HepG2 (cell line): Measurements from ENCODE around the gene KPNB1. TPM values are rescaled to one million over a fixed set of nuclear protein-coding genes. Genes with fewer than 3 reads are reported as not detected.
A peak's percentile ranks its signal among the peaks of the same experiment; 100 is the strongest.

Experiments
- ATAC-seq: fragments of 200-7000 bp; cut with Tn5 transposase; 3 replicates; pipeline ENCODE4 v1.9.1; 2020; ENCODE audit warnings: mild to moderate bottlenecking, moderate library complexity
- BruUV-seq: library from RNA; stranded (reverse); fragments of 400-500 nt; replicated peaks from 2 replicates; lab custom pipeline; 2021; lab: Mats Ljungman, UMichigan
- CTCF ChIA-PET: fragments of 300-600 bp; formaldehyde crosslinking; extraction: SDS; loops from one replicate; lab custom pipeline; 2021; ENCODE audit warnings: low total read pairs, inconsistent platforms, low intra/inter-chr PET ratio; lab: Yijun Ruan, JAX
- POLR2A ChIA-PET: fragments of 350-600 bp; sonication (Branson Sonifier 250); formaldehyde crosslinking; loops from one replicate; lab custom pipeline; 2020; ENCODE audit warnings: antibody characterized with exemption, inconsistent platforms; lab: Yijun Ruan, JAX
- DNase-seq: peaks from one replicate; pipeline ENCODE4 v3.0.0-alpha.2; 2015; ENCODE audit warnings: low spot score
- FAIRE-seq: peaks from 3 replicates; lab custom pipeline; 2011; peaks lifted over from hg19 to GRCh38; lab: Jason Lieb, UNC
- H2AFZ ChIP-seq: one replicate; pipeline ENCODE4 v1.6.1; 2011; ENCODE audit warnings: low read length, inconsistent platforms
- H3K27ac ChIP-seq: fragments of 300-600 bp; 3 replicates; pipeline ENCODE4 v1.8.0; 2011; ENCODE audit warnings: mixed run types, mild to moderate bottlenecking, mixed read lengths, low read length, inconsistent platforms; ENCODE audit not compliant: insufficient read depth; ENCODE audit errors: extremely low read length
- H3K27me3 ChIP-seq, 2 experiments: fragments of 200-600 bp in 1 of 2; 2 replicates in 1 of 2; 3 replicates in 1 of 2; pipeline versions ENCODE4 v1.6.0 to v1.8.0; 2011; ENCODE audit warnings: low read length in 2 of 2, mild to moderate bottlenecking in 2 of 2, moderate library complexity in 2 of 2, inconsistent platforms in 1 of 2; ENCODE audit not compliant: insufficient read depth in 2 of 2, control insufficient read depth in 1 of 2
- H3K36me3 ChIP-seq, 2 experiments: fragments of 200-600 bp in 1 of 2; replicated peaks in 1 of 2; 2 replicates in 1 of 2; 3 replicates in 1 of 2; pipeline versions ENCODE4 v1.5.1 to v1.8.0; 2011; ENCODE audit warnings: low read length in 2 of 2, inconsistent platforms in 1 of 2; ENCODE audit not compliant: insufficient read depth in 2 of 2, control insufficient read depth in 1 of 2
- H3K4me1 ChIP-seq: 2 replicates; pipeline ENCODE4 v1.5.1; 2012; ENCODE audit warnings: low read length, inconsistent platforms; ENCODE audit not compliant: insufficient read depth
- H3K4me2 ChIP-seq: 2 replicates; pipeline ENCODE4 v1.6.0; 2011; ENCODE audit warnings: low read depth, low read length, inconsistent platforms
- H3K4me3 ChIP-seq, 3 experiments: fragments of 200-600 bp in 1 of 3; sonication (generic), shearing (Covaris generic) in 1 of 3; replicated peaks in 1 of 3; 2 replicates each; pipeline ENCODE4 v1.5.1; 2011 to 2016; ENCODE audit warnings: low read length in 3 of 3, inconsistent platforms in 2 of 3, low read depth in 2 of 3, mild to moderate bottlenecking in 2 of 3, control low read depth in 1 of 3, mixed read lengths in 1 of 3; ENCODE audit not compliant: insufficient read depth in 1 of 3
- H3K79me2 ChIP-seq: one replicate; pipeline ENCODE4 v1.6.1; 2011; ENCODE audit warnings: low read length, inconsistent platforms; ENCODE audit not compliant: insufficient read depth
- H3K9ac ChIP-seq: 2 replicates; pipeline ENCODE4 v1.6.0; 2011; ENCODE audit warnings: mild to moderate bottlenecking, low read depth, low read length, inconsistent platforms; ENCODE audit not compliant: insufficient read depth
- H3K9me3 ChIP-seq: 2 replicates; pipeline ENCODE4 v1.5.1; 2012; ENCODE audit warnings: mild to moderate bottlenecking, low read length
- H4K20me1 ChIP-seq: 2 replicates; pipeline ENCODE4 v1.6.0; 2011; ENCODE audit warnings: inconsistent platforms, mild to moderate bottlenecking, low read length, moderate library complexity; ENCODE audit not compliant: insufficient read depth
- FOXA1 ChIP-seq, 2 experiments: fragments of 450-650 bp in 1 of 2; sonication (generic) in 1 of 2; formaldehyde crosslinking in 1 of 2; IDR thresholded peaks; 2 replicates each; pipeline versions ENCODE4 v1.4.0 to v1.6.1; 2016 to 2020; ENCODE audit warnings: missing genetic modification reagents in 1 of 2
- HNF4A ChIP-seq: sonication (generic); formaldehyde crosslinking; IDR thresholded peaks from 2 replicates; pipeline ENCODE4 v1.4.0; 2020; ENCODE audit warnings: missing genetic modification reagents
- HNF4G ChIP-seq, 2 experiments: sonication (generic) in 1 of 2; formaldehyde crosslinking in 1 of 2; IDR thresholded peaks; 2 replicates each; pipeline versions ENCODE4 v1.4.0 to v1.6.1; 2011 to 2020; ENCODE audit warnings: borderline replicate concordance in 2 of 2, low read depth in 2 of 2, mild to moderate bottlenecking in 2 of 2, low read length in 1 of 2, missing genetic modification reagents in 1 of 2, moderate library complexity in 1 of 2
- MTF1 ChIP-seq: sonication (generic); formaldehyde crosslinking; IDR thresholded peaks from 2 replicates; pipeline ENCODE4 v1.5.0; 2020; ENCODE audit warnings: missing genetic modification reagents
- MXI1 ChIP-seq: IDR thresholded peaks from 3 replicates; pipeline ENCODE4 v1.6.1; 2012; ENCODE audit warnings: low read depth, low read length, inconsistent platforms, borderline replicate concordance
- MZF1 ChIP-seq: sonication (generic); formaldehyde crosslinking; IDR thresholded peaks from 2 replicates; pipeline ENCODE4 v1.8.1; 2023; ENCODE audit warnings: mild to moderate bottlenecking, missing genetic modification reagents, borderline replicate concordance
- NFIB ChIP-seq: sonication (generic); formaldehyde crosslinking; IDR thresholded peaks from 2 replicates; pipeline ENCODE4 v1.9.0; 2021; ENCODE audit warnings: missing genetic modification reagents, mild to moderate bottlenecking, borderline replicate concordance
- NFIC ChIP-seq: IDR thresholded peaks from 2 replicates; pipeline ENCODE4 v1.6.1; 2012; ENCODE audit warnings: mild to moderate bottlenecking, low read length, inconsistent platforms
- WGBS: methylation state at CpG from one replicate; pipeline ENCODE4 v1.1.6; 2017; ENCODE audit warnings: low lambda C conversion rate; 5-methylcytosine and 5-hydroxymethylcytosine counted together
- in situ Hi-C: cut with HindIII; loops from 2 replicates; pipeline ENCODE4 v1.10.0; 2017; ENCODE audit warnings: low pct_unique_long_range_greater_than_20kb; ENCODE audit not compliant: extremely low pct_ligation_motif_present
- intact Hi-C: fragments of 100-400 bp; cut with micrococcal nuclease; formaldehyde crosslinking; loops from one replicate; pipeline ENCODE4 v1.10.0; 2022; ENCODE audit not compliant: unreplicated experiment
- polyA plus RNA-seq, 8 experiments: library from polyadenylated mRNA; depleted of rRNA in 3 of 8; stranded (reverse) in 7 of 8; unstranded in 1 of 8; fragments of >200 nt; fragmentation: Illumina TruSeq in 4 of 8; extraction: Trizol in 4 of 8; gene quantifications; 2 replicates each; pipeline versions ENCODE4 v1.2.1 to v1.2.3, GENCODE V29; 2011 to 2016; ENCODE audit warnings: low read depth in 4 of 8, missing spikeins in 1 of 8, mixed read lengths in 1 of 8; ENCODE audit not compliant: insufficient read depth in 1 of 8
- total RNA-seq, 5 experiments: library from RNA; depleted of rRNA; stranded (reverse); fragments of >200 nt; fragmentation: Illumina TruSeq; extraction: Trizol; gene quantifications; 2 replicates each; pipeline ENCODE4 v1.2.3, GENCODE V29; 2016; ENCODE audit warnings: low read depth in 1 of 5
- TF ChIP-seq, protein P1 (sequence below): sonication (generic); formaldehyde crosslinking; IDR thresholded peaks from 2 replicates; pipeline ENCODE4 v1.9.0; 2022; ENCODE audit warnings: low read depth, missing genetic modification reagents
- TF ChIP-seq, protein P2 (sequence below): sonication (generic); formaldehyde crosslinking; conservative IDR thresholded peaks from 2 replicates; pipeline ENCODE4 v1.8.1; 2023; ENCODE audit warnings: missing genetic modification reagents

Gene KPNB1
- total and polyA plus RNA-seq, 2 of the 13 experiments (the other 11 are each of a cell fraction or from before 2014, with no cell fraction given) = 164 to 424 TPM

GRCh38 chr17:47712330-47713023, 62.8 kb downstream of the KPNB1 start:
- ATAC-seq (peak; percentile 10; the same call in 1 of the 3 replicates), FAIRE-seq (peak; percentile 37), DNase-seq (no peak)
- Histone ChIP-seq H3K4me2 (no peak overlapping the region), H3K36me3 (no peaks in the 10 kb centered on the region), H3K9ac (no peak overlapping the region), H3K4me3 (no peak overlapping the region), H3K27ac (no peak overlapping the region), H3K4me1 (peaks cover 16% of the 10 kb centered on the region), H3K9me3 (no peaks in the 10 kb centered on the region), H3K79me2 (no peaks in the 10 kb centered on the region), H2AFZ (no peak overlapping the region), H3K27me3 (peaks cover 2 to 38% of the 10 kb centered on the region in 2 experiments; a peak in 3 of 5 replicates), H4K20me1 (no peaks in the 10 kb centered on the region)
- POLR2A ChIA-PET = no interaction called here
- no TSS peak for BruUV-seq
- in situ Hi-C loops (no loop called here), intact Hi-C loops (loop anchor here (2.0 kb wide), 1 partner anchor 48 kb away; no protein-coding TSS in a partner anchor)
- CTCF ChIA-PET = no interaction called here
- TF ChIP-seq MZF1 = no peak
- TF ChIP-seq MTF1 (CRISPR knock-in tag) = no peak
- TF ChIP-seq, protein P1, sequence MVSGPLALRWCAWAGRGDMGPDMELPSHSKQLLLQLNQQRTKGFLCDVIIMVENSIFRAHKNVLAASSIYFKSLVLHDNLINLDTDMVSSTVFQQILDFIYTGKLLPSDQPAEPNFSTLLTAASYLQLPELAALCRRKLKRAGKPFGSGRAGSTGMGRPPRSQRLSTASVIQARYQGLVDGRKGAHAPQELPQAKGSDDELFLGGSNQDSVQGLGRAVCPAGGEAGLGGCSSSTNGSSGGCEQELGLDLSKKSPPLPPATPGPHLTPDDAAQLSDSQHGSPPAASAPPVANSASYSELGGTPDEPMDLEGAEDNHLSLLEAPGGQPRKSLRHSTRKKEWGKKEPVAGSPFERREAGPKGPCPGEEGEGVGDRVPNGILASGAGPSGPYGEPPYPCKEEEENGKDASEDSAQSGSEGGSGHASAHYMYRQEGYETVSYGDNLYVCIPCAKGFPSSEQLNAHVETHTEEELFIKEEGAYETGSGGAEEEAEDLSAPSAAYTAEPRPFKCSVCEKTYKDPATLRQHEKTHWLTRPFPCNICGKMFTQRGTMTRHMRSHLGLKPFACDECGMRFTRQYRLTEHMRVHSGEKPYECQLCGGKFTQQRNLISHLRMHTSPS (CRISPR knock-in tag) = peak; percentile 56; the same call in 1 of the 2 replicates
- TF ChIP-seq, protein P2, sequence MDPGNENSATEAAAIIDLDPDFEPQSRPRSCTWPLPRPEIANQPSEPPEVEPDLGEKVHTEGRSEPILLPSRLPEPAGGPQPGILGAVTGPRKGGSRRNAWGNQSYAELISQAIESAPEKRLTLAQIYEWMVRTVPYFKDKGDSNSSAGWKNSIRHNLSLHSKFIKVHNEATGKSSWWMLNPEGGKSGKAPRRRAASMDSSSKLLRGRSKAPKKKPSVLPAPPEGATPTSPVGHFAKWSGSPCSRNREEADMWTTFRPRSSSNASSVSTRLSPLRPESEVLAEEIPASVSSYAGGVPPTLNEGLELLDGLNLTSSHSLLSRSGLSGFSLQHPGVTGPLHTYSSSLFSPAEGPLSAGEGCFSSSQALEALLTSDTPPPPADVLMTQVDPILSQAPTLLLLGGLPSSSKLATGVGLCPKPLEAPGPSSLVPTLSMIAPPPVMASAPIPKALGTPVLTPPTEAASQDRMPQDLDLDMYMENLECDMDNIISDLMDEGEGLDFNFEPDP (CRISPR knock-in tag) = 0 out of 2 replicates have a peak, but pooled peaks have one; percentile 39
- no peak for TF ChIP-seq FOXA1 (IDR thresholded peaks at IDR 0.05)
- TF ChIP-seq FOXA1 (CRISPR knock-in tag; IDR thresholded peaks at IDR 0.05) = no peak
- TF ChIP-seq HNF4G (IDR thresholded peaks at IDR 0.05; ENCODE audit: borderline replicate concordance, low read depth, low read length) = peak; percentile 43; the same call in 1 of the 2 replicates
- TF ChIP-seq HNF4G (CRISPR knock-in tag; IDR thresholded peaks at IDR 0.05; ENCODE audit: borderline replicate concordance, low read depth) = no peak
- no peak for TF ChIP-seq NFIC
- TF ChIP-seq MXI1 = 0 out of 3 replicates have a peak, but pooled peaks have one; percentile 18
- TF ChIP-seq NFIB = 0 out of 2 replicates have a peak, but pooled peaks have one; percentile 19
- peak; percentile 71 for TF ChIP-seq HNF4A (CRISPR knock-in tag)
- 8% methylated on average over 5 of the region's 5 CpGs for WGBS
